ENCODE measurements around the gene MYL5.

DNA sequence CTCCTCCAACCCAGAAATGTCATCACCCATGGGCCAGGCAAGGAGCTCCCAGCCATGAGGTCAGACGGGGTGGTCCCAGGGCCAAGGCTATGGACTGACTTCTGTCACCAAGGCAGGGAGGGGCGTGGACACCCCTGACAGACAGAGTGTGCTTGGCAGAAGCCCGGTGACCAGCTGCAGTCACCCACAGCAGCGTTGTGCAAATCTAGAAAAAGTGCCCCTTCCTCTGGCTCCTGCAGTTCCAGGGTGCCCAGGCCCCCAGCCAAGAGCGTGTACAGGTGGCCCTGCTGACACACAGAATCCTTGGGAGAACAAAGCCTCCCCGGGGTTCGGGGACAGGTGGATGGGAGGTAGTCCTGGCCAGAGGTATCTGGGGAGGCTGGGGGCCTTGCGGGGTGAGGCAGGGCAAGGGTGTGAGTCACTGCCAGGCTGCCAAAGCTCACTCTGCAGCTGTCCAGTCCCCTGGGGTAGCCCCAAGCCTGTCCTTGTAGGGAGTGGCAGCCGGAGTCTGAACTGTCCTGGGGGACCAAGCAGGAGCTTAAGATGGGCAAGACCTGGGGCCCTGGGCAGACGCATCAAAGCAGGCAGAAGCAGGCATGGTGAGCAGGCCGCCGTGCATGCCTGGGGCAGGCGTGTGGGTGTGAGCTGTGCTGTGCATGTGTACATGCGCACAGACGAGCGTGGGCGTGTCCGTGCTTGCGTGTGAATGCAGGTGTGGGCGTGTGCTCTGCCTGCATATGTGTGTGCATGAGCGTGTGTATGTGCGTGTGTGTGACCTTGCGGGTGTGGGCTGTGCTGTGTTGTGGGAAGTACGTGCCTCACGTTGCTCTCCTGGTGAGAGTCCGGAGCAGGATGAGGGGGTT is 3.3 kb downstream of the MYL5 start:
- TF ChIP-seq, protein P1, sequence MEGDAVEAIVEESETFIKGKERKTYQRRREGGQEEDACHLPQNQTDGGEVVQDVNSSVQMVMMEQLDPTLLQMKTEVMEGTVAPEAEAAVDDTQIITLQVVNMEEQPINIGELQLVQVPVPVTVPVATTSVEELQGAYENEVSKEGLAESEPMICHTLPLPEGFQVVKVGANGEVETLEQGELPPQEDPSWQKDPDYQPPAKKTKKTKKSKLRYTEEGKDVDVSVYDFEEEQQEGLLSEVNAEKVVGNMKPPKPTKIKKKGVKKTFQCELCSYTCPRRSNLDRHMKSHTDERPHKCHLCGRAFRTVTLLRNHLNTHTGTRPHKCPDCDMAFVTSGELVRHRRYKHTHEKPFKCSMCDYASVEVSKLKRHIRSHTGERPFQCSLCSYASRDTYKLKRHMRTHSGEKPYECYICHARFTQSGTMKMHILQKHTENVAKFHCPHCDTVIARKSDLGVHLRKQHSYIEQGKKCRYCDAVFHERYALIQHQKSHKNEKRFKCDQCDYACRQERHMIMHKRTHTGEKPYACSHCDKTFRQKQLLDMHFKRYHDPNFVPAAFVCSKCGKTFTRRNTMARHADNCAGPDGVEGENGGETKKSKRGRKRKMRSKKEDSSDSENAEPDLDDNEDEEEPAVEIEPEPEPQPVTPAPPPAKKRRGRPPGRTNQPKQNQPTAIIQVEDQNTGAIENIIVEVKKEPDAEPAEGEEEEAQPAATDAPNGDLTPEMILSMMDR (IDR thresholded peaks at IDR 0.05): no peak
- TF ChIP-seq POLR2A (IDR thresholded peaks at IDR 0.05): no peak
